Lower leg skin (tissue), 3 donors: Measurements from ENCODE around the gene TBC1D9.

ENCODE experiments used
- POLR2A ChIP-seq, 2 donors: fragments of 450-650 bp; IDR thresholded peaks; one replicate each; pipeline ENCODE4 v1.6.1; 2016 to 2017; ENCODE audit warnings: antibody characterized with exemption in 2 of 2, mild to moderate bottlenecking in 1 of 2, moderate library complexity in 1 of 2
- TF ChIP-seq, protein P1 (sequence below), 3 donors: fragments of 450-650 bp; IDR thresholded peaks; one replicate each; pipeline ENCODE4 v1.5.1; 2016; ENCODE audit warnings: antibody characterized with exemption in 3 of 3, mild to moderate bottlenecking in 3 of 3, moderate library complexity in 2 of 3

DNA sequence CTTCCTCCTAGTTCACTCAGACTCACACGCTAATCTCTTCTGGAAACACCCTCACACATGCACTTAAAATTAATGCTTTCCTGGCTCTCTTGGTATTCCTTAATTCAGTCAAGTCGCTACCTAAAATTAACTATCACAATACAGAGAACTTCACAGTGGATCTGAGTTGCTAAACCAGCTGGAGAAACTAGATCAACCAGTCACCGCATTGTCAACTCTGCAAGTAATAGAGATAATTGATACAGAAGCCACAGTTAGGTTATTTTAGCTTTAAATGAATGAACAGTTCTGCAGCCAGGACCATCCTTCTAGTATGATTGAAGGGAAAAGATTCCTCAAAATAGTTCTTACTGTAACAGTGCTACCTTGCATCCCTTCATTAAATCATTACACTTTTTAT, 6.0 kb upstream of the TBC1D9 start:
- TF ChIP-seq POLR2A (IDR thresholded peaks at IDR 0.05) = no peak
- TF ChIP-seq, protein P1, sequence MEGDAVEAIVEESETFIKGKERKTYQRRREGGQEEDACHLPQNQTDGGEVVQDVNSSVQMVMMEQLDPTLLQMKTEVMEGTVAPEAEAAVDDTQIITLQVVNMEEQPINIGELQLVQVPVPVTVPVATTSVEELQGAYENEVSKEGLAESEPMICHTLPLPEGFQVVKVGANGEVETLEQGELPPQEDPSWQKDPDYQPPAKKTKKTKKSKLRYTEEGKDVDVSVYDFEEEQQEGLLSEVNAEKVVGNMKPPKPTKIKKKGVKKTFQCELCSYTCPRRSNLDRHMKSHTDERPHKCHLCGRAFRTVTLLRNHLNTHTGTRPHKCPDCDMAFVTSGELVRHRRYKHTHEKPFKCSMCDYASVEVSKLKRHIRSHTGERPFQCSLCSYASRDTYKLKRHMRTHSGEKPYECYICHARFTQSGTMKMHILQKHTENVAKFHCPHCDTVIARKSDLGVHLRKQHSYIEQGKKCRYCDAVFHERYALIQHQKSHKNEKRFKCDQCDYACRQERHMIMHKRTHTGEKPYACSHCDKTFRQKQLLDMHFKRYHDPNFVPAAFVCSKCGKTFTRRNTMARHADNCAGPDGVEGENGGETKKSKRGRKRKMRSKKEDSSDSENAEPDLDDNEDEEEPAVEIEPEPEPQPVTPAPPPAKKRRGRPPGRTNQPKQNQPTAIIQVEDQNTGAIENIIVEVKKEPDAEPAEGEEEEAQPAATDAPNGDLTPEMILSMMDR (IDR thresholded peaks at IDR 0.05) = no peak
